Epithelial cell of proximal tubule (primary cell): ENCODE measurements around the gene NGFR. TPM values are rescaled to one million over a fixed set of nuclear protein-coding genes. Genes with fewer than 3 reads are reported as not detected.

Experiments
- DNase-seq: peaks from one replicate; pipeline ENCODE4 v3.0.0-alpha.2; 2011; ENCODE audit warnings: low read depth
- H3K4me3 ChIP-seq: 2 replicates; pipeline ENCODE4 v1.5.1; 2011; ENCODE audit warnings: low read depth, mild to moderate bottlenecking, low read length
- total RNA-seq: library from RNA; depleted of rRNA; stranded (reverse); fragments of >200 nt; gene quantifications from 2 replicates; pipeline ENCODE4 v1.2.3, GENCODE V29; 2015
- TF ChIP-seq, protein P1 (sequence below): conservative IDR thresholded peaks from 2 replicates; pipeline ENCODE4 v1.5.1; 2012; ENCODE audit warnings: low read depth, mild to moderate bottlenecking, low read length

Gene NGFR
- total RNA-seq, 1 donor from 2014 or later = not detected

DNA sequence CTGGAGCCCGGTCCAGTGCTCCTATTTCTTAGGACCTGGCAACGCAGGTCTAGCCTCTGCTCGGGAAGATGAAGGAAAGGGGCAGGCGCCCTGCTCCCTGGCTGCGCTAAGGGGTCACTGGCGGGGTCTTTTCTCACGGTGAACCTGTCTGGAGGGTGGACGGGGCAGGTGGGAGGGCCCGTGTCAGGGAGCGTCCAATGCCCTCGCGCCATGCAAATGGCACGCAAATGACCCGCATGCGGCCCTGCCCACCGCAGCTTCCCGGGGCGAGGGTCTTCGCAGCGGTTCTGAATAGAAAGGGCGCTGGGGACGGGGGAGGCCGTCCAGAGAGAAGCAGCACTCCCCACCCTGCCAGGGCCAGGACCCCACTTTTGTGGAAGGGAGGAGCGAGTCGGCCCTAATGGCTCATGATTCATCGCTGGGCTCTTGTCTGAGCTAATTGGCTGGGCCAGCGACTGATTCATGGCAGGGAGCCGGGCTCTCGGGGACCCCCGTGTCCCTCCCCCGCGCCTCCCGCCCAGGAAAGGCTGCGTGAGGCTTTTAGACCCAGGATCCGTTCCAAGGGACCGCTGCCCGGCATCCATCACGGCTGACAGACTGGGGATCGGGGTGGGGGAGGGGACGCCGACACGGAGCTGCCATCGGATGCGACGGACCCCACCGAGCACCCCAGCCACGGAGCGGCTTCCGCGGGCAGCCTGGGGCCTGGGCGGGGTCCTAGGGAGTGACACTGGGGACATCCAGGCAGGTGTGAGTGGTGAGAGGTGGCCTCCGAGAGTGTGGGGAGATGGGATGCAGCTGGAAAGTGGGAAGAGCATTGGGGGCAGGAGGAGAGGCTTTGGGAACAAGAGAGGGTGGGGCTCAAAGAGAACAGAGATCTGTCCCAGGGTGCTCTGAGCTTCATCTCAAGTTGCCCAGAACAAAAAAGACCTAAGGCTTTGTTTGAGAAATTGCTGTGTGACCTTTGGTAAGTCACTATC lies 25.0 kb upstream of the NGFR start:
- H3K4me3 ChIP-seq = no peak overlapping the region
- DNase-seq = no peak
- TF ChIP-seq, protein P1, sequence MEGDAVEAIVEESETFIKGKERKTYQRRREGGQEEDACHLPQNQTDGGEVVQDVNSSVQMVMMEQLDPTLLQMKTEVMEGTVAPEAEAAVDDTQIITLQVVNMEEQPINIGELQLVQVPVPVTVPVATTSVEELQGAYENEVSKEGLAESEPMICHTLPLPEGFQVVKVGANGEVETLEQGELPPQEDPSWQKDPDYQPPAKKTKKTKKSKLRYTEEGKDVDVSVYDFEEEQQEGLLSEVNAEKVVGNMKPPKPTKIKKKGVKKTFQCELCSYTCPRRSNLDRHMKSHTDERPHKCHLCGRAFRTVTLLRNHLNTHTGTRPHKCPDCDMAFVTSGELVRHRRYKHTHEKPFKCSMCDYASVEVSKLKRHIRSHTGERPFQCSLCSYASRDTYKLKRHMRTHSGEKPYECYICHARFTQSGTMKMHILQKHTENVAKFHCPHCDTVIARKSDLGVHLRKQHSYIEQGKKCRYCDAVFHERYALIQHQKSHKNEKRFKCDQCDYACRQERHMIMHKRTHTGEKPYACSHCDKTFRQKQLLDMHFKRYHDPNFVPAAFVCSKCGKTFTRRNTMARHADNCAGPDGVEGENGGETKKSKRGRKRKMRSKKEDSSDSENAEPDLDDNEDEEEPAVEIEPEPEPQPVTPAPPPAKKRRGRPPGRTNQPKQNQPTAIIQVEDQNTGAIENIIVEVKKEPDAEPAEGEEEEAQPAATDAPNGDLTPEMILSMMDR = no peak

DNA sequence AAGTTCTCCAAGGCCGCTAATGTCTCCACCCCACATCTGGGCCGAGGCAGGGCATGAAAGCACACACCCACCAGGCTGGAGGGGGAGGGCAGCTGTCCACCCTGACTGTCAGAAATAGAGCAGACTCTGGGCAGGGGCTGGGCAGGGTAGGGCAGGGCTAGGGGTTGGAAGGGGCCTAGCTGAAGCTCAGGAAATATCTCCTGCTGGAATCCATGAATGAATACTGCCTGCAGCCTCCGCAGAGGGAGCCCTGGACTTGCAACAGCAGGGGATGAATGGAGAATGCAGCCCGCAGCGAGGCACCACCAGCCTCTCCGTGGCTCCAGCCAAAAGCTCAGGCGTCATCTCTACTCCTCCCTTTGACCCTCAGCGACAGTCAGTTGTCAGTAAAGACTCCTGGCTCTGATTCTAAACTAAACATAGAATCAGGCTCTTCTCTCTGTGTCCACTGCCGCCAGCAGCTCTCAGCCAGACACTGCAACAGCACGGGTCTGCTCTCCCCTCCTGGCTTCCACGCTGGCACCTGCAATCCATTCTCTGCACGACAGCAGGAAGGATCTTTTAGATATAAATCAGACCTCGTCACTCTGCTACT lies 23.9 kb upstream of the NGFR start:
- TF ChIP-seq, protein P1 = no peak
- no peak overlapping the region for H3K4me3 ChIP-seq
- no peak for DNase-seq

DNA sequence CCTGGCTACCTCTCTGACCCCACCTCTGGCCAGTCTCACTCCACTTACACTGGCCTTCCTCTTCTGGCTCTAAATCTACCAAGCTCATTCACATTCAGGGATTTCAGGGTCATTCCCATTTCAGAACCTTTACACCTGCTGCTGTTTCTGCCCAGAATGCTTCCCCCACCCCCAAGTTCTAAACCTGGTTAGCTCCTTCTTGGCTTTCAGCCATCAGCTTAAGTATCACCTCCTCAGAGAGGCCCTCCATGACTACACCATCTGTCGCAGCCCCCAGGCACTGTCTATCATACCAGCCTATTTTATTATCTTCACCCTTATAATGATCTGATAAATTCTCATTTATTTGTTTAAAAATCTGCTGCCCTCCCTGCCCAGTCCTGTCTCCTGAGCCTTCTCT lies 23.3 kb upstream of the NGFR start:
- H3K4me3 ChIP-seq = no peak overlapping the region
- DNase-seq = no peak
- TF ChIP-seq, protein P1 = no peak

DNA sequence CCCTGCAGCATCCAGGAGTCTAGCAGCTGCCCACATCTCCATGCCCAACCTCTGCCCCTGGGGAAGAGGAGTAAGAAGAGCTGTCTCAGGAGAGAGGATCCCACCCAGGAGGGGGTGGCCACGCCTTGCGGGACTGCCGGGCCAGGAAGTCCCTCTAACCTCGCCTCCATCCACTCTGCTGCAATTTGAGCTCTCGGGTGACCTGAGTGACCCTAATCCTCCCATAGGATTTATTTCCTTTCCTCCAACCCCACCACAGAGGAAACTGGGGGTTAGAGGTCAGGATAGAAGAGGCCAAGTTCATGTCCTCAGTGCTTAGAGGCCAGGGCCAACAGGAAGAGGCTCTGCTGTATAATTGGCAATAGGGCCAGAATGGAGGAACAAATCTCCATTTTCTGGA lies 22.6 kb upstream of the NGFR start:
- no peak for DNase-seq
- TF ChIP-seq, protein P1 = no peak
- H3K4me3 ChIP-seq = no peak overlapping the region

DNA sequence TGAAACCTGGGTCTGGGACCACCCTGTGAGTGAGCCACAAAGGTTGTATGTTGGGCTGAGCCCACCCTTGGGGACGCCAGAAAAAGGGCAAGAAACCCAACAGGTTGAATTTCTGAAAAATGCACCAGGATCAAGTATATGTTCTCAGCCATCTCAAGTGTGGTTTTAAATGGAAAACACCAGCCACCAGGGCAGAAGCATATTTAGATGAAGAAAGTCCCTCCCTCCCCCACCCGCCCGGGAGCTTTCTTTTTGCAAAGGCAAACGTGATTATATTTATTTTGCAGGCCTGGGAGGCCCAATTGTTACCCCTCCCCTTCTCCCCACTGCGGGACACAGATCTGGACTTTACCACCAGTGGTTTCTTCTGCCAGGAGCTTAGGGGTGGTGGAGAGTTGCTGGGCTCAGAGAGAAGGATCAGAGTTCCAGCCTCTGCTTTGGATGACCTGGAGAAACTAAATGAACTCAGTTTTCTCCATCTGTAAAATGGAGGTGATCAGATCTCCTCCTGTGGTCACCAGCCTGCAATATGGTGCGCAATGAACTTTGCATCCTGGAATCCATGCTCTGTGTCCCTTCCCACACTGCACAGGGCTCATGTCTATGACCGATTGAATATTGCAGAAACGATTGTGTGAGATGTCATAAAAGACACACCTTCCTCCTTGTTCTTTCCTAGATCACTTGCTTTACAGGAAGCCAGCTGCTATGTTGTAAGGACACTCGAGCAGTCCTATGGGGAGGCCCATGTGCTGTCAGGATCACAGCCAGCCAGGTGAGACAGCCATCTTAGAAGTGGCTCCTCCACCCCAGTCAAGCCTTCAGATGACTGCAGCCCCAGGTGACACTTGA lies 21.0 kb upstream of the NGFR start:
- no peak overlapping the region for H3K4me3 ChIP-seq
- no peak for DNase-seq
- TF ChIP-seq, protein P1 = no peak

DNA sequence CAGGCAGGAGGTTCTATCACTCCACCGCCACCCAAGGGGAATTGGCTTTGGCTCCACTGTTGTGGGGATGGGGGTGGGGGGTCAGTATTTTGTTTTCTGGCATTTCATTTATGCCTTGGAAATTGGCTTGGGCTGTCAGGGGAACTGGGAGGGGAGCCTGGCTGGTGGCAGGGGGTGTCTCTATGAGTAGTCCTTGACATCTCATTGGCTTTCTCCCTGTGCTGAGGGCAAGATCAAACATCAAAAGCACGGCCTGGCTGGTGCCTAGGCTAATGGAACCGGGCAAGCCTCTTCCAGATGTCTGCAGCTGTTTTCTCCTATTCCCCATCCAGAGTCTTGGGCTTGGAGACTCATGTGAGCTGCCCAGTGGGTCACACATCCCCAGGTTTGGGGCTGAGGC lies 17.4 kb upstream of the NGFR start:
- TF ChIP-seq, protein P1 = no peak
- DNase-seq = no peak

More for the DNA sequence above, 17.4 kb upstream of the NGFR start:
- no peak overlapping the region for H3K4me3 ChIP-seq
